B cell (primary cell): Measurements from ENCODE around the gene INO80C.

Experiments
- CTCF ChIP-seq: fragments of 200-600 bp; IDR thresholded peaks from one replicate; pipeline ENCODE4 v1.8.0; 2022; ENCODE audit warnings: antibody characterized with exemption, mild to moderate bottlenecking
- EZH2 ChIP-seq: IDR thresholded peaks from 2 replicates; pipeline ENCODE4 v1.6.1; 2012; ENCODE audit warnings: borderline replicate concordance, low read depth, mild to moderate bottlenecking, moderate library complexity, low read length; ENCODE audit not compliant: insufficient read depth, poor library complexity, severe bottlenecking

DNA sequence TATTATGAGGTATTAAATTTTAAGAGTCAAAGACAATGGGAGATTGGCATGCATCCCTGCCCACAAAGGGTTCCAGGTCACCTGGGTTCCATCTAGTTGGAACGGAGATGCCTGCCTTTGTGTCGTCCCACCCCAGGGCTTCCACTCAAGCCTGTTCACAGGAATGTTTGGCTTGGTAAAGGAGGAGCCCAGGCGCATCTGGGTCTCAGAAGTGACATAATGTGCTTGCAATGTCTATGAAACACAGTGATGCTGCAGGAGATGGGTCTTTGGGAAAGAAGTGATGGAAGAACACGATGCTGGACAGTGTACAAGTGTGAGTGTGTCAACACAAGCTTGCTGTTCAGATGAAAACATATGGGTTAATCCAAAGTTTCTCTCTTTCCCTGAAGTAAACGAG lies 71.0 kb downstream of the INO80C start:
- no peak for TF ChIP-seq CTCF
- TF ChIP-seq EZH2 = no peak
